Measurements from ENCODE around the gene MASP1.

DNA sequence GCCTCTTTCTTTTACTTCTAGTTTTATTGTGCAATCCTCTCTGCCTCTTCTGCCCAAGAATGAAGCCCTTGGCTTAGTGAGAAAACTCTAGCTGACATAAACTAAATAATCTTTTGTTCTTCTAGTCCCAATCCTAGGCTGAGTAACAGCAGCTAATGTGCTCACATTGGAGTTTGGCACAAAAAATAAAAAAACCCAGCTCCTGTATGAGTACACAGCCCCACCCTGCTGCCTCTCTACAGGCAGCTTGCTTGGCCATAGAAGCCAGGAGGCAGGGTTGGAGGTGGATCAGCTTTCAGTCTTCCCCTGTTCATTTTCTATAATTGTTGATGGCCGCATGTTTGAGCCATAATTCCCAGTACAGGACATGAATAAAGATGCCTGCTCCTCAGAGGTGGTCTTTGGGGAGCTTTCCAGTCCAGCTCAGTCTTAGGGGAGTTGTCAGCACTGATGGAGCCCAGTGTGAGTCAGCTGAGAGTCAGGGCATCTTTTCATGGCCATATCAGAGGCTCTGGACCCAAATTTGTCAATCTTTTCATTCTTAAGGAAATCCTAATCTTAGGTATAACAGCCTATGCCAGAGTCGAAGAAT is 47.5 kb downstream of the MASP1 start:
- no peak for TF ChIP-seq CTCF (IDR thresholded peaks at IDR 0.05; ENCODE audit: low read length)
- no peak for TF ChIP-seq EZH2 (IDR thresholded peaks at IDR 0.05; ENCODE audit: borderline replicate concordance, low read length)
